PC-3 (cell line): ENCODE results near the gene ULBP2. TPM values are rescaled to one million over a fixed set of nuclear protein-coding genes. Genes with fewer than 3 reads are reported as not detected.
"Not testable (repeated sequence)": the region's sequence is repeated elsewhere in the genome, so short reads cannot be mapped to it uniquely, and the experiment has no call there.

Experiments used
- ATAC-seq: fragments of 200-7000 bp; cut with Tn5 transposase; 2 replicates; pipeline ENCODE4 v1.9.1; 2020; ENCODE audit warnings: mild to moderate bottlenecking, moderate library complexity
- BruUV-seq: library from RNA; stranded (reverse); fragments of 400-500 nt; replicated peaks from 2 replicates; lab custom pipeline; 2021; lab: Mats Ljungman, UMichigan
- CTCF ChIA-PET: fragments of 300-600 bp; sonication (Branson Sonifier 250); formaldehyde crosslinking; loops from one replicate; lab custom pipeline; 2022; ENCODE audit warnings: antibody characterized with exemption; lab: Charles Lee
- POLR2A ChIA-PET: fragments of 300-600 bp; sonication (Branson Sonifier 250); formaldehyde crosslinking; loops from one replicate; lab custom pipeline; 2022; ENCODE audit warnings: antibody characterized with exemption; ENCODE audit not compliant: unreplicated experiment; lab: Charles Lee
- DNase-seq: peaks from one replicate; pipeline ENCODE4 v3.0.0-alpha.2; 2015
- H2AFZ ChIP-seq: fragments of 300-600 bp; sonication (generic); 2 replicates; pipeline ENCODE4 v1.6.0; 2016; ENCODE audit warnings: antibody characterized with exemption, low read length
- H3F3A ChIP-seq: fragments of 300-600 bp; sonication (generic); one replicate; pipeline ENCODE4 v1.6.0; 2017; ENCODE audit warnings: antibody characterized with exemption, low read length, control low read depth, mild to moderate bottlenecking; ENCODE audit not compliant: unreplicated experiment
- H3K27ac ChIP-seq: fragments of 300-600 bp; sonication (generic); 2 replicates; pipeline ENCODE4 v1.5.1; 2016; ENCODE audit warnings: mild to moderate bottlenecking, low read length
- H3K27me3 ChIP-seq: fragments of 300-600 bp; sonication (generic); 2 replicates; pipeline ENCODE4 v1.6.1; 2016; ENCODE audit warnings: low read length, mixed read lengths
- H3K36me3 ChIP-seq: fragments of 300-600 bp; sonication (generic); 2 replicates; pipeline ENCODE4 v1.6.1; 2016; ENCODE audit warnings: low read depth, mixed run types, low read length, mixed read lengths
- H3K4me1 ChIP-seq: fragments of 300-600 bp; sonication (generic); 2 replicates; pipeline ENCODE4 v1.5.1; 2016; ENCODE audit warnings: low read length; ENCODE audit not compliant: insufficient read depth
- H3K4me2 ChIP-seq: fragments of 300-600 bp; sonication (generic); 2 replicates; pipeline ENCODE4 v1.6.0; 2016; ENCODE audit warnings: low read length
- H3K4me3 ChIP-seq: fragments of 300-600 bp; sonication (generic); 2 replicates; pipeline ENCODE4 v1.5.1; 2016; ENCODE audit warnings: mild to moderate bottlenecking, low read length, mixed read lengths
- H3K79me2 ChIP-seq: fragments of 300-600 bp; sonication (generic); 2 replicates; pipeline ENCODE4 v1.6.1; 2017; ENCODE audit warnings: low read length, mixed read lengths
- H3K9ac ChIP-seq: fragments of 300-600 bp; sonication (generic); 2 replicates; pipeline ENCODE4 v1.6.0; 2016; ENCODE audit warnings: mild to moderate bottlenecking, low read length
- H3K9me2 ChIP-seq: fragments of 300-600 bp; sonication (generic); replicated peaks from 2 replicates; pipeline ENCODE4 v1.6.1; 2016; ENCODE audit warnings: mixed run types, low read length, mixed read lengths
- H3K9me3 ChIP-seq: fragments of 300-600 bp; sonication (generic); 2 replicates; pipeline ENCODE4 v1.6.1; 2016; ENCODE audit warnings: low read length, mixed read lengths
- H4K20me1 ChIP-seq: fragments of 300-600 bp; sonication (generic); 2 replicates; pipeline ENCODE4 v1.6.1; 2016; ENCODE audit warnings: low read length, mixed read lengths
- CTCF ChIP-seq: fragments of 300-600 bp; sonication (generic); conservative IDR thresholded peaks from 2 replicates; pipeline ENCODE4 v1.5.1; 2017; ENCODE audit warnings: antibody characterized with exemption, low read depth, mild to moderate bottlenecking, low read length
- EZH2 ChIP-seq: fragments of 300-600 bp; sonication (generic); IDR thresholded peaks from one replicate; pipeline ENCODE4 v1.6.1; 2017; ENCODE audit warnings: antibody characterized with exemption, mild to moderate bottlenecking, low read length; ENCODE audit not compliant: unreplicated experiment
- EZH2phosphoT487 ChIP-seq: fragments of 300-600 bp; sonication (generic); IDR thresholded peaks from 2 replicates; pipeline ENCODE4 v1.6.1; 2018; ENCODE audit warnings: mild to moderate bottlenecking, antibody characterized with exemption, low read length, borderline replicate concordance
- intact Hi-C: fragments of 100-400 bp; cut with micrococcal nuclease; formaldehyde crosslinking; loops from 2 replicates; pipeline ENCODE4 v1.9.0; 2023
- total RNA-seq: library from RNA; depleted of rRNA; stranded (reverse); fragments of >200 nt; gene quantifications from 2 replicates; pipeline ENCODE4 v1.2.3, GENCODE V29; 2014

Gene ULBP2
- total RNA-seq, 1 experiment from 2014 or later = 8.1 TPM

- no peak overlapping the region for H3K4me2 ChIP-seq
- H3K36me3 ChIP-seq = no peaks in the 10 kb centered on the region
- ATAC-seq (no peak), DNase-seq (no peak)
- H3K4me3 ChIP-seq = no peak overlapping the region
- no peaks in the 10 kb centered on the region for H3K9me2 ChIP-seq
- no peaks in the 10 kb centered on the region for H3K27me3 ChIP-seq
- no peaks in the 10 kb centered on the region for H3F3A ChIP-seq
- H2AFZ ChIP-seq = no peak overlapping the region
- no peaks in the 10 kb centered on the region for H4K20me1 ChIP-seq
- intact Hi-C loops = no loop called here
- no TSS peak for BruUV-seq
- TF ChIP-seq EZH2 (no peak), CTCF (no peak), EZH2phosphoT487 (no peak)
- CTCF ChIA-PET = no interaction called here
- no peak overlapping the region for H3K27ac ChIP-seq
- POLR2A ChIA-PET = no interaction called here
- no peaks in the 10 kb centered on the region for H3K79me2 ChIP-seq
- no peaks in the 10 kb centered on the region for H3K9me3 ChIP-seq
- no peak overlapping the region for H3K9ac ChIP-seq
- peaks cover 7% of the 10 kb centered on the region for H3K4me1 ChIP-seq
Observed at GRCh38 chr6:149967591-149967990, 25.8 kb downstream of the ULBP2 start.

DNA sequence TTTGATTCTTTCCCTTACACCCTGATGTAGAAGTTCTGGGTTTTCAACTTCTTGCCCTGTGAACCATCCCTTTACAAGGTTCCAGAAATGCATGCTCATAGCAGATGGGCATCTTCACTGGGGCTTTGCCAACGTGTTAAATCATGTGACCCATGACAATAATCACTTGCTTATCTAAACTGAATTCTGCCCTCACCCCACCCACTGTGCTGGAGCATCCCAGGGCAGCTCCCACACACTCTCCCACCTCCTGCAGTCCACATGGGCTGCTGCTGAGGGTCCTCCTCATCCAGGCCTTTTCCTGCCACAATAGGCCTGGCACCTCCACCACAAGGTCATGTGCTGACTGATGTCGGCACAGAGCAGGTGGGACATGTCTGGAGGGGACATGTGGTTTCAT is 26.2 kb downstream of the ULBP2 start:
- H3K9me2 ChIP-seq, DNase-seq, H3K36me3 ChIP-seq, intact Hi-C loops, H3K4me3 ChIP-seq, H4K20me1 ChIP-seq, H3K4me2 ChIP-seq, H3K4me1 ChIP-seq, H3K79me2 ChIP-seq, H3K9ac ChIP-seq, H2AFZ ChIP-seq, H3K27ac ChIP-seq, H3K27me3 ChIP-seq, BruUV-seq, POLR2A ChIA-PET, H3K9me3 ChIP-seq, H3F3A ChIP-seq, ATAC-seq, CTCF ChIA-PET: not testable (repeated sequence)

DNA sequence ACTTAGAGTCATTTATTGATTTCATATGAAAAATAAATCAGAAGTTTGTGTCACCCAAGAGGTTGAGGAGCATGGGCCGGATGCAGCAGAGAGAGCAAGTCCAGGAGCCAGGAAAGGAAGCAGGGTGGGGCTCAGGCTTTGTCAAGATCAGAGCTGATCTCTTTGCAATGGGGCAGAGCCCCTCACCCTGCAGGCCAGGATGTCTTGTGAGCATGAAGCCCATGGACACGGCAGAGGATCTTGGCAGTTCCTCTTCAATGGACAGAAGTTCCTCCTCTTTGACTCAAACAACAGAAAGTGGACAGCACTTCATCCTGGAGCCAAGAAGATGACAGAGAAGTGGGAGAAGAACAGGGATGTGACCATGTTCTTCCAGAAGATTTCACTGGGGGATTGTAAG is 27.1 kb downstream of the ULBP2 start:
- CTCF ChIA-PET, H3F3A ChIP-seq, BruUV-seq, H3K4me3 ChIP-seq, H3K9ac ChIP-seq, H3K9me2 ChIP-seq, ATAC-seq, H3K9me3 ChIP-seq, intact Hi-C loops, DNase-seq, H3K27ac ChIP-seq, H3K4me1 ChIP-seq, H4K20me1 ChIP-seq, POLR2A ChIA-PET, H3K79me2 ChIP-seq, H3K36me3 ChIP-seq, H3K4me2 ChIP-seq, H3K27me3 ChIP-seq, H2AFZ ChIP-seq: not testable (repeated sequence)

DNA sequence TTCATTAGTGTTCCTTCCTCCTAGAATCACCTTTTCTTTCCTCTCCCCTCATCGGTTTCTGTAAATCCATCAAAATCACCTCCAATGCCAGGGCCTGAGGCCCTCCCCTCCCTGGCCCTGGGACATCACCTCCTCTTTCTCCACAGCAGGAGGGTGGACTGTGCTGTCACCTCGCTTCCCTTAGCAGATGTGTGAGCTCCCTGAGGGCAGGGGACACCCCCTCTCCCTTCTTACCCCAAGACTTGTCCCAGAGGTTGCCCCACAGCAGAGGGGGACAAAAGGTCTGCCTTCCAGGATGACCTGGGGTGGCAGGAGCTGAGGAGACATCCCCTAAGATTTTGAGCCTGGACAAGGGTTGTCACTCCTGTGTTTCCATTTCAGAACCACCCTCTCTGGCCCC is 27.8 kb downstream of the ULBP2 start:
- intact Hi-C loops = no loop called here
- no peaks in the 10 kb centered on the region for H3K79me2 ChIP-seq
- CTCF ChIA-PET = no interaction called here
- H3K4me3 ChIP-seq = no peak overlapping the region
- H2AFZ ChIP-seq = no peak overlapping the region
- H3K27me3 ChIP-seq = no peaks in the 10 kb centered on the region
- H3K4me1 ChIP-seq = no peaks in the 10 kb centered on the region
- ATAC-seq (no peak), DNase-seq (no peak)
- no peaks in the 10 kb centered on the region for H3K9me2 ChIP-seq
- H3F3A ChIP-seq = no peaks in the 10 kb centered on the region
- no peak overlapping the region for H3K9ac ChIP-seq
- H3K27ac ChIP-seq = no peak overlapping the region
- BruUV-seq = no TSS peak
- H4K20me1 ChIP-seq = no peaks in the 10 kb centered on the region
- no peaks in the 10 kb centered on the region for H3K36me3 ChIP-seq
- H3K4me2 ChIP-seq = no peak overlapping the region
- POLR2A ChIA-PET = no interaction called here
- no peaks in the 10 kb centered on the region for H3K9me3 ChIP-seq
- TF ChIP-seq EZH2phosphoT487 (no peak), CTCF (no peak), EZH2 (no peak)

DNA sequence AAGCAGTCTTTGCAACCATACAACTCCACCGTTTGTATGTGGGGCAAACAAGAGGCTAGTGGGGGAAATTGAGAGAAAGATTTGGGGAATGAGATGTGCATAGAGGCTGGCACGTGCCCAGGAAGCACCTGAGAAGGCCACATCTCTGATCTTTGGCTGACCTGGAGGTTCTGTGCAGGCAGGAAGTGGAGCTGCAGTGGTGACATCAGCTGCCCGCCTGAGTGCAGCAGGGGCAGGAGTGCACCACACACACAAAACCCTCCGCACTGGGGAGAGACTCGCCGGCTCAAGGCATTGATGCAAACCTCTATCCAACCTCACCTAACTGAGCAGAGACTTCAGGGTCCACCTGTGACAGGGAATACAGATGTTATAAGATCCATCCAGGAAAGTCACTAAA is 32.6 kb downstream of the ULBP2 start:
- H3K4me1 ChIP-seq, H3K79me2 ChIP-seq, intact Hi-C loops, H2AFZ ChIP-seq, H3K9me2 ChIP-seq, H3K27ac ChIP-seq, H3F3A ChIP-seq, CTCF ChIA-PET, H3K9ac ChIP-seq, BruUV-seq, H3K4me3 ChIP-seq, H3K27me3 ChIP-seq, H3K36me3 ChIP-seq, DNase-seq, H4K20me1 ChIP-seq, POLR2A ChIA-PET, H3K9me3 ChIP-seq, ATAC-seq, H3K4me2 ChIP-seq: not testable (repeated sequence)
